ENCODE measurements around the gene ETS2.

ETS2 gene

GRCh38 chr21:38794978-38795377 is 10.8 kb upstream of the ETS2 start:
- Histone ChIP-seq H3K9ac (ENCODE audit: low read length) (no peak overlapping the region), H3K4me3 (ENCODE audit: low read depth, low read length) (no peak overlapping the region), H3K4me1 (ENCODE audit: control insufficient read depth, insufficient read depth, low read length) (peaks cover 18% of the 10 kb centered on the region; the same call in 1 of the 2 replicates), H3K36me3 (ENCODE audit: control insufficient read depth, insufficient read depth, low read length) (no peaks in the 10 kb centered on the region), H3K9me3 (ENCODE audit: control insufficient read depth, insufficient read depth, low read depth, low read length) (no peaks in the 10 kb centered on the region), H3K27me3 (ENCODE audit: control insufficient read depth, insufficient read depth, low read length) (no peaks in the 10 kb centered on the region), H3K27ac (ENCODE audit: low read depth, low read length) (no peak overlapping the region)

DNA sequence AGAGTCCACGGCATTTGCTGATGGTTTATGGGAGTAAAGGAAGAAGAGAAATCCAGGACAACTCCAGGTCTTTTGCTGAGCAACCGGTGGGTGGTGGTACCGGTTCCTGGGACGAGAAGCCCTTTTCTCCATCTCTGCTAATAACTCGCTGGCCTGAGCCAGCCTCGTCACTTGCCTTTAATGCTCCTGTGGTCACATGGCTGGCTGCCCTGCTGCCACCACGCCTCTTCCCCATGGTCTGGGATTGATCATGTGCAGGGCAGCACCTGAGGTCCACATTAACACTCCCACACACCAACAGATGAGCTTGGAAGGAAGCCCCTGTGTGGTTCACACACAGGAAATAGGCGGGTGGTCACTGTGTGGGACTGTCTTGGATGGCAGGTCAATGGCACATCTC is 10.3 kb upstream of the ETS2 start:
- peaks cover 18% of the 10 kb centered on the region; the same call in 1 of the 2 replicates for H3K4me1 ChIP-seq (ENCODE audit: control insufficient read depth, insufficient read depth, low read length)
- H3K27ac ChIP-seq (ENCODE audit: low read depth, low read length), result no peak overlapping the region
- no peak overlapping the region for H3K9ac ChIP-seq (ENCODE audit: low read length)
- no peaks in the 10 kb centered on the region for H3K27me3 ChIP-seq (ENCODE audit: control insufficient read depth, insufficient read depth, low read length)
- H3K9me3 ChIP-seq (ENCODE audit: control insufficient read depth, insufficient read depth, low read depth, low read length), result no peaks in the 10 kb centered on the region
- H3K4me3 ChIP-seq (ENCODE audit: low read depth, low read length), result no peak overlapping the region
- no peaks in the 10 kb centered on the region for H3K36me3 ChIP-seq (ENCODE audit: control insufficient read depth, insufficient read depth, low read length)

- Histone ChIP-seq H3K27ac (ENCODE audit: low read depth, low read length) (no peak overlapping the region), H3K36me3 (ENCODE audit: control insufficient read depth, insufficient read depth, low read length) (no peaks in the 10 kb centered on the region), H3K9me3 (ENCODE audit: control insufficient read depth, insufficient read depth, low read depth, low read length) (no peaks in the 10 kb centered on the region), H3K27me3 (ENCODE audit: control insufficient read depth, insufficient read depth, low read length) (no peaks in the 10 kb centered on the region), H3K4me1 (ENCODE audit: control insufficient read depth, insufficient read depth, low read length) (peaks cover 18% of the 10 kb centered on the region; the same call in 1 of the 2 replicates), H3K9ac (ENCODE audit: low read length) (no peak overlapping the region), H3K4me3 (ENCODE audit: low read depth, low read length) (no peak overlapping the region)
Observed at GRCh38 chr21:38796424-38796823, 9.3 kb upstream of the ETS2 start.

GRCh38 chr21:38797470-38797869 is 8.3 kb upstream of the ETS2 start:
- H3K4me3 ChIP-seq (ENCODE audit: low read depth, low read length), result no peak overlapping the region
- no peaks in the 10 kb centered on the region for H3K9me3 ChIP-seq (ENCODE audit: control insufficient read depth, insufficient read depth, low read depth, low read length)
- peaks cover 25% of the 10 kb centered on the region; the same call in 1 of the 2 replicates for H3K4me1 ChIP-seq (ENCODE audit: control insufficient read depth, insufficient read depth, low read length)
- H3K36me3 ChIP-seq (ENCODE audit: control insufficient read depth, insufficient read depth, low read length), result no peaks in the 10 kb centered on the region
- no peak overlapping the region for H3K9ac ChIP-seq (ENCODE audit: low read length)
- no peak overlapping the region for H3K27ac ChIP-seq (ENCODE audit: low read depth, low read length)
- no peaks in the 10 kb centered on the region for H3K27me3 ChIP-seq (ENCODE audit: control insufficient read depth, insufficient read depth, low read length)

- Histone ChIP-seq H3K27me3 (ENCODE audit: control insufficient read depth, insufficient read depth, low read length) (no peaks in the 10 kb centered on the region), H3K27ac (ENCODE audit: low read depth, low read length) (no peak overlapping the region; the same call in 1 of the 2 replicates), H3K4me1 (ENCODE audit: control insufficient read depth, insufficient read depth, low read length) (peaks cover 28% of the 10 kb centered on the region; the same call in 1 of the 2 replicates), H3K4me3 (ENCODE audit: low read depth, low read length) (no peak overlapping the region), H3K9me3 (ENCODE audit: control insufficient read depth, insufficient read depth, low read depth, low read length) (no peaks in the 10 kb centered on the region), H3K9ac (ENCODE audit: low read length) (no peak overlapping the region), H3K36me3 (ENCODE audit: control insufficient read depth, insufficient read depth, low read length) (no peaks in the 10 kb centered on the region)
Observed at GRCh38 chr21:38798081-38798480, 7.6 kb upstream of the ETS2 start.

DNA sequence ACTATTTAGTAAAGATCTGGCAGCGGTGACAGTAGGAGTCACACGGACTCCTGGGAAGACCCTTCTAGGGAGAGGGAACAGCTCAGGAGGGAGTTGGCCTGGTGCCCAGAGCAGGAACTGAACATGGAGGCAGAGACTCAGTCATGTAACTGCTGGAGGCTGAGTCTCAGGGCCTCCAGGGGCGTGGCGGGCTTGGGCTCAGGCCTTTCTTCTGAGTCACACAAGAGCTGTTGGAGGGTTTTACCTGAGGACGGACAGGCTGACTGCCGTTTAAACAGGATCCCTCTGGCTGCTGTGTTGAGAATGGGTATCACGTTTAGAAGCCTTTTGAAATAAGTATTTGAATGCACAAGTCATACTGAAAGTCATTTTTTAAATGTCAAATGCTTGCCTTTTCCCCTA is 7.2 kb upstream of the ETS2 start:
- no peaks in the 10 kb centered on the region for H3K36me3 ChIP-seq (ENCODE audit: control insufficient read depth, insufficient read depth, low read length)
- H3K4me3 ChIP-seq (ENCODE audit: low read depth, low read length), result no peak overlapping the region
- H3K27me3 ChIP-seq (ENCODE audit: control insufficient read depth, insufficient read depth, low read length), result no peaks in the 10 kb centered on the region
- H3K27ac ChIP-seq (ENCODE audit: low read depth, low read length), result no peak overlapping the region
- no peak overlapping the region for H3K9ac ChIP-seq (ENCODE audit: low read length)
- no peaks in the 10 kb centered on the region for H3K9me3 ChIP-seq (ENCODE audit: control insufficient read depth, insufficient read depth, low read depth, low read length)
- H3K4me1 ChIP-seq (ENCODE audit: control insufficient read depth, insufficient read depth, low read length), result peaks cover 28% of the 10 kb centered on the region; the same call in 1 of the 2 replicates

- Histone ChIP-seq H3K27me3 (ENCODE audit: control insufficient read depth, insufficient read depth, low read length) (peaks cover 14% of the 10 kb centered on the region), H3K36me3 (ENCODE audit: control insufficient read depth, insufficient read depth, low read length) (no peaks in the 10 kb centered on the region), H3K4me1 (ENCODE audit: control insufficient read depth, insufficient read depth, low read length) (peaks cover 35% of the 10 kb centered on the region), H3K9me3 (ENCODE audit: control insufficient read depth, insufficient read depth, low read depth, low read length) (no peaks in the 10 kb centered on the region), H3K27ac (ENCODE audit: low read depth, low read length) (no peak overlapping the region), H3K4me3 (ENCODE audit: low read depth, low read length) (no peak overlapping the region), H3K9ac (ENCODE audit: low read length) (no peak overlapping the region)
Observed at GRCh38 chr21:38800046-38800758, 5.5 kb upstream of the ETS2 start.

GRCh38 chr21:38800924-38801744 is 4.6 kb upstream of the ETS2 start:
- peaks cover 35% of the 10 kb centered on the region for H3K4me1 ChIP-seq (ENCODE audit: control insufficient read depth, insufficient read depth, low read length)
- H3K9ac ChIP-seq (ENCODE audit: low read length), result no peak overlapping the region
- peaks cover 14% of the 10 kb centered on the region for H3K27me3 ChIP-seq (ENCODE audit: control insufficient read depth, insufficient read depth, low read length)
- H3K36me3 ChIP-seq (ENCODE audit: control insufficient read depth, insufficient read depth, low read length), result no peaks in the 10 kb centered on the region
- no peak overlapping the region for H3K27ac ChIP-seq (ENCODE audit: low read depth, low read length)
- H3K4me3 ChIP-seq (ENCODE audit: low read depth, low read length), result no peak overlapping the region
- H3K9me3 ChIP-seq (ENCODE audit: control insufficient read depth, insufficient read depth, low read depth, low read length), result no peaks in the 10 kb centered on the region

DNA sequence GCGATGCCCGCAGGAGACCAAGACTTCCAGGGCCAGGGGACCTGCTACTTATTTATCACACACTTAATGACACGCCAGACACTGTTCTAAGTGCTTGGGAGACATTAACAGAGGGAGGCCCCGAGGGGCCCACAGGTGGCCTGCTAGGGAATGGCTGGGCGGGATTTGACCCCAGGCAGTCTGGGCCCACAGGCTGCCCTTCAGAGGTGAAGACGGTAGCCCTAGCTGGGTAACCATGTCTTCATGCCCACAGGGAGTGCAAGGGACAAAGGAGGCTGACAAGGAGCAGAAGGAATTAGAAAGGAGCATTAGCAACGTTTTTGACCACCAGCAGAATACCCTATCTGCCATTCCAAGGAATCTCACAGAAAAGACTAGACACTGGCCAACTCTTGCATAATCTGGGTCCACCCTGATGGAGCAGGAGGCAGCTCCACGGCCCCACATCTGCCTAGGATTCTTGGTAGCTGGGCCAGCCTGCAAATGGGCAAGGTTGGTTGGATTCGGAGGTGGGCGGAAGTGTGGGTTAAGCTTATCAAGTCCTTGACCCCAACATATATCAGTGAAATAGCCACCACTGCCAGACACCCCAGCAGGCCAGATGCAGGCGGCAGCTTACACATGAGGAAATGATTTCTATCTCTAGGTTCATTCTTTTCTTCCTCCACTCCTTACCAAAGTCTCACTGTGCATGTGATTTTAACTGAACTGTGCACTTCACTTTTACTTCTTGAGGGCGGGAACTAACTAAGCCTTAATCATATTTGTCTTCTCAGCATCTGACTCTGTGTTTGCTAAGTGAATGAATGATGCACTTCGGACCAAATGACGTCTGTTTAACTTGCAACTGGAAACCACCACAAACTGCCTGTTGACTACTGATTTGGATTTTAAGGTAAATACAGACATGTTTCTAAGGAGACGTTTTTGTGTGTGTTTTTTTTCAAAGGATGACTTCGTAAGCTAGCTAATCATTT is 3.4 kb upstream of the ETS2 start:
- Histone ChIP-seq H3K9ac (ENCODE audit: low read length) (no peak overlapping the region), H3K27ac (ENCODE audit: low read depth, low read length) (no peak overlapping the region), H3K4me1 (ENCODE audit: control insufficient read depth, insufficient read depth, low read length) (peaks cover 34% of the 10 kb centered on the region), H3K9me3 (ENCODE audit: control insufficient read depth, insufficient read depth, low read depth, low read length) (no peaks in the 10 kb centered on the region), H3K36me3 (ENCODE audit: control insufficient read depth, insufficient read depth, low read length) (no peaks in the 10 kb centered on the region), H3K27me3 (ENCODE audit: control insufficient read depth, insufficient read depth, low read length) (peaks cover 14% of the 10 kb centered on the region), H3K4me3 (ENCODE audit: low read depth, low read length) (no peak overlapping the region)

DNA sequence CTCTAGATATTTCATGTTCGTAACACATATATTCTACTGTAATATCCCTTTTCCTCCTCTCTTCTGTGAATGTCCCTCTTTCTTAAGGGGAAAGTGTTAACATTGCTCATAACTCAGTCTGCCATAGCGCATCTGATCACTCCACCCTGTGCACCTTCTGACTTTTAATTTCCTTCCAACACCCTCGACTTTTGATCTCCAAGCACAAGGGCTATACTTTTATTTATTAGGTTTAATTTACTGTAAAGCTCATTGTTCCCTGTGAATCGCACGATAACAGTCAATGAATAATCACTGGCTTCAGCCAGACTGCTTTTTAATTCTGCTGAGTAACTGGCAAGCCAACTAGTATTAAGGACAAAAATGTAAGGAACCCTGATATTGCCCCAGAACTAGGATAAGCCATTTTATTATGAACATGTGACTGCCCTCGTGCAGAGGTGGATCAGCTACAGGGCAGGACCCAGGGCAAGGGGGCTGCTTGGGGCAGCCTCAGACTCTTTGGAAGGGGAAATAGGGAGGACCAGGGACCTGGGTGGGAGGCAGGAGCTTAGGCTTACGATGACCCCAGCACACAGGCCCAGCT is 2.6 kb upstream of the ETS2 start:
- Histone ChIP-seq H3K36me3 (ENCODE audit: control insufficient read depth, insufficient read depth, low read length) (no peaks in the 10 kb centered on the region), H3K9me3 (ENCODE audit: control insufficient read depth, insufficient read depth, low read depth, low read length) (no peaks in the 10 kb centered on the region), H3K27me3 (ENCODE audit: control insufficient read depth, insufficient read depth, low read length) (peaks cover 14% of the 10 kb centered on the region), H3K4me3 (ENCODE audit: low read depth, low read length) (no peak overlapping the region), H3K9ac (ENCODE audit: low read length) (no peak overlapping the region), H3K4me1 (ENCODE audit: control insufficient read depth, insufficient read depth, low read length) (peaks cover 37% of the 10 kb centered on the region), H3K27ac (ENCODE audit: low read depth, low read length) (no peak overlapping the region)

Data from HUES6 (cell line).